GM19043 (cell line): ENCODE results near the gene SMIM43.
"Not testable (repeated sequence)": the region's sequence is repeated elsewhere in the genome, so short reads cannot be mapped to it uniquely, and the experiment has no call there.

Experiments used
- ATAC-seq: cut with Tn5 transposase; IDR thresholded peaks from one replicate; pipeline ENCODE4 v1.9.1; 2021; ENCODE audit warnings: low read depth; ENCODE audit not compliant: unreplicated experiment

The SMIM43 gene

DNA sequence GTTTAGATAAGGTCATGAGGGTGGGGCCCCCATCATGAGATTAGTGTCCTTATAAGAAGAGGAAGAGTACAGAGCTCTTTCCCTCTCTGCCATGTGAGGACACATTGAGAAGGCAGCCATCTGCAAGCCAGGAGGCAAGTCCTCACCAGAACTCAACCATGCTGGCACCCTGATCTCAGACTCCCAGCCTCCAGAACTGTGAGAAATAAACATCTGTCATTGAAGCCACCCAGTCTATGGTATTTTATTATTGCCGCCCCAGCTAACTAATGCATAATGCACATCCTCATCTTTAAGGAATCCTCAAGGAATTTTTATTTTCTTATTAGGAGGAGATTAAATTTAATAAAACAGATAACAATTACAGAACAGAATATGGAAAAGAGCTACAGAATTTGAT lies 19.4 kb upstream of the SMIM43 start:
- ATAC-seq, result no peak

DNA sequence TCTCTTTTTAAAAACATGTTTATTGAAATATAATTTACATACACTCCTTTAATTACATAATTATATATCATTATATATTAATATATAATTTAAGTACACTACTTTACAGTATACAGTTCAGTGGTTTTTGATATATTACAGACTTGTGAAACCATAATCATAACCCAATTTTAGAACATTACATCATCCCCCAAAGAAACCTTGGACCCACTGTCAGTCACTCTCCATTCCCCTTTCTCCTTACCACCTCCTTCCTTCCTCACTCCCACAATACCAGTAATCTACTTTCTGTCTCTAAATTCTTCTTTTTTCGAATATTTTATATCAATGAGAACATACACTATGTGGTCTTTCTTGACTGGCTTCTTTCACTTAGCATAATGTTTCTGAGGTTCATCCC lies 18.2 kb upstream of the SMIM43 start:
- ATAC-seq, result no peak

GRCh38 chr4:121778991-121779628 lies 14.1 kb upstream of the SMIM43 start:
- ATAC-seq, result no peak

- no peak for ATAC-seq
Measured at GRCh38 chr4:121777625-121778024, 12.7 kb upstream of the SMIM43 start.

GRCh38 chr4:121776610-121777401 lies 11.8 kb upstream of the SMIM43 start:
- no peak for ATAC-seq

DNA sequence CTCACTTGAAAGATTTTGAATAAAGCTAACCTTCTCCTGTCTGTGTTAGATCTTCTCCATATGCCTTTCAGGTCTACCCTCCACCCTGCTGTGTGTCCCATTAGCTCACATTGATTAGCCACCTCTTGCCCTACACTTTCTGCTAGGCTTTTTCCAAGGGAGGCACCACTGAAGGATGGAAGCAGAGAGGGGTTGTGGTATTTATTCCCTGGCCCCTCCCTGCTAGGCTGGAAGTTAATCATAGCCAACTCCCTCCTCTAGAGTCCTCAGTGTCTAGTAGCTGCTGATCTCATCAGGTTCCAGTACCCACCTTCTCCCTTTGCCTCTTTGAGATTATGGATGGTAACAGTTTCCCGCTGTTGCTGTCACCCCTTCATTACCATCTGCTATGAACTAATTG lies 8.9 kb upstream of the SMIM43 start:
- ATAC-seq, result no peak

GRCh38 chr4:121771869-121772268 lies 6.9 kb upstream of the SMIM43 start:
- no peak for ATAC-seq

DNA sequence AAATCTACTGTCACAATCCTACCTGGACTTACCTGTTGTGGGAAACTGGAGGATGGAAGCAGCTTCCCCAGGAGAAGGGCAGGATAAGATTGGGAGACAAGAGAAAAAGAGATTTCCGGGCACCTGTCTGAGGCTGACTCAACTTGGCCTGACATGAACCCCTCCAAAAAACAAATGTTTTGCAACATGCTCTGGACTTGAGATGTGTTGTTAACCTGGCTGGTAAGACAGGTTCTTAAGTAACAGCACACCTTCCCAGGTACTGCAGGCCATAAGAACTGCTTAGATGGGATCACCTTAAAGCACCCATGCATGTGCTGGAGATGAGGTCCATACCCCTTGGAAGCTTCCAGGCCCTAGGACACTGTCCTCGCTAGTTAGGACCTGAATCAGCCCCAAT lies 4.4 kb upstream of the SMIM43 start:
- no peak for ATAC-seq

- no peak for ATAC-seq
Measured at GRCh38 chr4:121767166-121767565, 2.2 kb upstream of the SMIM43 start.

GRCh38 chr4:121765971-121766538 lies 1.1 kb upstream of the SMIM43 start:
- ATAC-seq, result no peak

DNA sequence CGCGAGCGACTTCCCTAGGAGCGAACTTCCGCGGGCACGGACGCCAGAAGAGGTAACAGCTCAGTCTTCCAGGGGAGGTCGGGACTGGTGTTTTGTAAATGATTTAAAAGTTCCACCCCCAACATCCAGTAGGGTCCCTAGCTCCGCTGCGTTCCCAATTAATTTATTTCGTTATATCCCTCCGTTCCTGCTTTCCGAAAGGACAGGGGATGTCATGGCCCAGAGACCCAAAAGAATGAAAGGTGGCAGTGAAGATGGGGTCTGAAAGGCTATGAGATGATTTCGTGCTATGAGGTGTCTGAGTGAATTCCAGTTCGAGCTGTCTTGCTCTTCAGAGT lies 373 bp upstream of the SMIM43 start:
- no peak for ATAC-seq

DNA sequence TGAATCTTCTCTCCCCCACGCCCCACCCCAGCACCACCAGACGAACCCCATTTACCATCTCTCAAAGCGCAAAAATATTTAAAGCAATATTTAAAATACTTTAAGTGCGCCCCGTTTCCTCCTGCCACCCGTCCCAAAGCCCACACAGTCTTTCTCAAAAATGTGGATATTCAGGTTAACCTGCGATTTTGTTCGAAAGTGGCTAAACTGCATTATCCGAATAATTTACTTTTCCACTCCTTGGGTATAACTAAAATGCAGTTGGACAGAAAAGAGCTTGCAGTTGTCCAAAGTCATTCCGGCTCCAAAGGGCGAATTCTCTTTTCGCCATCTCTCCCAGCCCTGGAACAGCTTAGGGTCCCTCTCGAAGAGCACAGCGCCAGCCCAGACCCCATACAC lies 662 bp downstream of the SMIM43 start:
- ATAC-seq, result no peak

- no peak for ATAC-seq
Measured at GRCh38 chr4:121760205-121760604, 4.8 kb downstream of the SMIM43 start.

GRCh38 chr4:121758925-121759568 lies 5.9 kb downstream of the SMIM43 start:
- ATAC-seq, result no peak

DNA sequence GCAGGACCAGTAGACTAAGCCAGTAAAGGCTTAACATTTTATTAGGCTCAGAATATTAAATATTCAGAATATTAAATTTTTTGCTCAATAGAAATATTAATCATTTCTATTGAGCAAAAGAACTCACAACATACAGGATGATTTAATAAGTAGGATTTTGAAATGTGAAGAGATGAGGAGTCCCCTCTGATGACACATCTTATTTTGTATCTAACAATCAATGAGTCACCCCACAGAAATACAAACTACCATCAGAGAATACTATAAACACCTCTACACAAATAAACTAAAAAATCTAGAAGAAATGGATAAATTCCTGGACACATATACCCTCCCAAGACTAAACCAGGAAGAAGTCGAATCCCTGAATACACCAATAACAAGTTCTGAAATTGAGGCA lies 12.8 kb downstream of the SMIM43 start:
- not testable (repeated sequence) for ATAC-seq

GRCh38 chr4:121749225-121749624 lies 15.7 kb downstream of the SMIM43 start:
- ATAC-seq, result no peak

- no peak for ATAC-seq
Measured at GRCh38 chr4:121742794-121743193, 22.2 kb downstream of the SMIM43 start.

DNA sequence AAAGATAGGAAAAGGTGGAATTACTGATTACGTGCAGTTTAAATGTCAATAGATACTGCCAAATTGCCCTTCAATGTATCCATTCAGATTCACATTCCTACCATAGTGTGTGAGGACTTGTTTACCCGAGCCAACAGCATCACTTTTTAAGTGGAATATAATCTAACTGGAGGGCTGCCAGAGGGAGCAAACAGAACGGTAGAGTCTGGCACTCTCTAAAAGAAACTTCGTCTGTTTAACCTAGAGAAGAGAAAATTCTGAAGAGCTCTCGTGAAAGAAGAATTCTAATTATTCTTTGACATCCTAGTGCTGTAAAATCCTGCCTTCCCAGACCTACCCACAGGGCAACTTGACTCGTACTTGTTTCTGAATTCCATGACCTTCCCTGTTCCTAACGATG lies 23.2 kb downstream of the SMIM43 start:
- no peak for ATAC-seq

DNA sequence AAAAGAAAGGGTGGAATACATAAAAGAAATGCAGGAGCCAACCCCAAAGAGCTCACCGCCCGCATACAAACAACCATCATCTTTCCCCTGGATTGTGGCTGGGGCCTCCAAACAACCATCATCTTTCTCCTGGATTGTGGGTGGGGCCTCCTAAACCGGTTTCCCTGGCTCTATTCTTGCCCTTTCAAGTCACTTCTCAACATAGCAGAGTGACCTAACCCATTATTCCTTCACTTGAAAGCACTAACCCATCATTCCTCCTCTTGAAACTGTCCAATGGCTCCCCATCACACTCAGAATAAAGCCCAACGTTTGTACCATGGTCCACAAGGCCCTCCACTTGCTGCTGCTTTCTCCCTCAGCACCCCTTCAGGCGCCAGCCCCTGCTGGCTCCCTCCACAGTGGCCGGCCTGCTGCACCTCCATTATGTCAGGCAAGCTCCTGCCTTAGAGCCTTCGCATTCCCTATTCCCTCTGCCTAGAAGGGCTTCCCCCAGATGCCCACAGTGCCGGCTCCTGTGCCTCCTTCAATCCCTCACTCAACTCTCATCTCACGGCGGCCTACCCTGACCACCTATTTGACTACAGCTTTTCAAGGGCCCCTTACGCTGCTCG lies 24.1 kb downstream of the SMIM43 start:
- no peak for ATAC-seq

DNA sequence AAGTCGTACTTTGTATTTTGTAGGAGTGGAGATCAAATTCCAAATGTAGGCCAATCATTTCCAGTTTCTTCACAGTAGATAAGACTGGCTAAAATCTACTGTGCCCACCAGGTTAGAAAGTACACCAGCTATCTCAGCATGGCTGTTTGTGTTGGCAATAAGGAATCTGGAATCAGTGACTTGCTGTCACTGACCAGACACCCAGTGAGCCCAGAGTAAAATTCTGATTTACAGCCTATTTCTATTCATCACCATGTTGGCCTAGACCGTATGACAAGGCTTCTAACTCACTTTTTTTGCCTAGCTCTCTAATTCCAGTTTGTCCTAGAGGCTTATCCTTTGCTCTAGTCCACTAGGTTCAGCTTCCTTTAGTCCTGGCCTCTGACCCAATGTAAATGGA lies 25.4 kb downstream of the SMIM43 start:
- no peak for ATAC-seq
